Hepatic stellate cell (primary cell): ENCODE measurements around the gene CPNE8.
"Not testable (repeated sequence)": the region's sequence is repeated elsewhere in the genome, so short reads cannot be mapped to it uniquely, and the experiment has no call there.

Experiments used
- DNase-seq: peaks from one replicate; pipeline ENCODE4 v3.0.0; 2011; ENCODE audit warnings: low spot score

The CPNE8 gene

GRCh38 chr12:38825006-38825405 is 80.4 kb downstream of the CPNE8 start:
- no peak for DNase-seq

- DNase-seq: no peak
Measured at GRCh38 chr12:38823738-38824137, 81.7 kb downstream of the CPNE8 start.

- DNase-seq: no peak
Measured at GRCh38 chr12:38823314-38823713, 82.1 kb downstream of the CPNE8 start.

DNA sequence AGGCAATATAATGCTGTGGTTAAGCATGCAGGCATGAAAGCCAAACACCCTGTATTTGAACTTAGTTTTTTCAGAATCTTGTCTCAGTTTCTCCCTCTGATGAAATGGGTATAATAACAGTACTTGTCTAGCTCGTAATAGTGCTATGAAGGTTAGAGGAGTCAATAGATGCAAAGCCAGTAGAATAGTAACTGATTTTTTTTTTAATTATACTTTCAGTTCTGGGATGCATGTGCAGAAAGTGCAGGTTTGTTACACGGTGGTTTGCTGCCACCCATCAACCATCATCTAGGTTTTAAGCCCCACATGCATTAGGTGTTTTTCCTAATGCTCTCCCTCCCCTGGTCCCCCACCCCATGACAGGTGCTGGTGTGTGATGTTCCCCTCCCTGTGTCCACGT is 87.4 kb downstream of the CPNE8 start:
- DNase-seq: no peak

DNA sequence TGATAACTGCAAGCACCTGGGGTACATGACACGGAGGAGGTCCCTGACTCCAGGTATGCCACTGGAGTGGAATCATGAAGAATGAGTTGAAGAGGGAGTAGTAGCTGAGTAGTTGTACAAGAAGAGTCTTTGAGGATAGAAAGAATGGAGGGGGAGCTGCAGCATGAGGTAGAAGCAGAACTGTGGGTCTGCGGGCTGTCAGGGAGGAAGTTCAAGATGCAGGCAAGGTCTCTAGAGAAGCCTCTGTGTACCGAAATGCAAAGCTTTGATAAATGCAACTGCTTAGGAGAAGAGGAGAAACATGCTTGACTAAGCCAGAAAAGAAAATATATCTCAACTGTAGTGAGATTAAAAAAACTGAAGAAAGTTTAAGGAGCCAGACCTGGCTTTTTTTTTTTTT is 91.5 kb downstream of the CPNE8 start:
- DNase-seq: no peak

- no peak for DNase-seq
Measured at GRCh38 chr12:38811814-38812356, 93.5 kb downstream of the CPNE8 start.

DNA sequence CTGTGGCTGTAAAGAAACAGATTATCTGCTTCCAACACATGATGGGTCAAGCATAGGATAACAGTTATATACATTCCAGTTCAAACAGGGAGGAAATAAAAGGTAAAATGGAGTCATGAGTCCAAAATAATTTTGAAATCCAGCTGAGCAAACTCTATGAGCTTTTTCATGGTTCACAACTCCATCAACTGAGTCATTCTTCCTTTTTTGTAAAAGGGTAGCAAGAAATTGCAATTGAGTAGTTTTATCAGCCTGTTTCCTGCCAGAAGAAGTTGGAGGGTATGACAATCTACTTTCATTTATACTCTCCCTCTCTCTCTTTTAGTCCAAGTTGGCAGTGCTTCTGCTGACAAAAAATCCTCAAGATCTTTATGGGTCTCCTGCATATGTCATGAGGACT is 95.6 kb downstream of the CPNE8 start:
- DNase-seq: no peak

DNA sequence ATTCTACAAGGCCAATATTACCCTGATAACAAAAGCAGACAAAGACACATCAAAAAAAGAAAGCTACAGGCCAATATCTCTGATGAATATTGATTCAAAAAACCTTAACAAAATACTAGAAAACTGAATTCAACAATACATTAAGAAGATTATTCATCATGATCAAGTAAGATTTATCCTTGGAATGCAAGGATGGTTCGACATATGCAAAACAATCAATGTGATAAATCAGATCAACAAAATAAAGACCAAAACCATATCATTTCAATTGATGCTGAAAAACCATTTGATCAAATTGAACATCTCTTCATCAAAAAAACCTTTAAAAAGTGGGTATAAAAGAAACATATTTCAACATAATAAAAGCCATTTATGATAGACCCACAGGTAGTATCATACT is 117.3 kb downstream of the CPNE8 start:
- DNase-seq: no peak

DNA sequence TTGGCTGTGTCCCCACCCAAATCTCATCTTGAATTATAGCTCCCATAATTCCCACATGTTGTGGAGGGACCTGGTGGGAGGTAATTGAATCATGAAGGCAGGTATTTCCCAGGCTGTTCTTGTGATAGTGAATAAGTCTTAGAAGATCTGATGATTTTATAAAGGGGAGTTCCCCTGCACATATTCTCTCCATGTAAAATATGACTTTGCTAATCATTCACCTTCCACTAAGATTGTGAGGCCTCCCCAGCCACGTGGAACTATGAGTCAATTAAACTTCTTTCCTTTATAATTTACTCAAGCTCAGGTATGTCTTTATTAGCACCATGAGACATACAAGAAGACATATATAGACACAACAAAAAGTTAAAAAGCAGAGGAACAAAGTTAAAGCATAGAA is 120.0 kb downstream of the CPNE8 start:
- DNase-seq: no peak

DNA sequence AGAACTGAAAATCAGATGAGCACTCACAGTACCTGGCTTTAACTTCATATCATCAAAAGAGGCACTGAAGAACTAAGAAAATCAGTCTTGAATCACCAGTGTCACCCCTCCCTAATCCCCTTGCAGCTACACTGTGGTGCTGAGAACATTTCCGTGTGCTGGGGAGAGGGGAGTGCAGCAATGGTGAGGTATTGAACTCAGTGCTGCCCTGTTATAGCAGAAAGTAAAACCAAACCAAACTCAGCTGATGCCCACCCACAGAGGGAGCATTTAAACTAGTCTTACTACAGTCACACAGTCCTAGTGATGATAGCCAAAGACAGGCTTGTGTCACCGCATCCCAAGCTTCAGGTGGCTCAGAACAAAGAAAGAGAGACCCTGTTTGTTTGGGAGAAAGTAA is 122.1 kb downstream of the CPNE8 start:
- DNase-seq: no peak

- no peak for DNase-seq
Measured at GRCh38 chr12:38782359-38782758, 123.0 kb downstream of the CPNE8 start.

DNA sequence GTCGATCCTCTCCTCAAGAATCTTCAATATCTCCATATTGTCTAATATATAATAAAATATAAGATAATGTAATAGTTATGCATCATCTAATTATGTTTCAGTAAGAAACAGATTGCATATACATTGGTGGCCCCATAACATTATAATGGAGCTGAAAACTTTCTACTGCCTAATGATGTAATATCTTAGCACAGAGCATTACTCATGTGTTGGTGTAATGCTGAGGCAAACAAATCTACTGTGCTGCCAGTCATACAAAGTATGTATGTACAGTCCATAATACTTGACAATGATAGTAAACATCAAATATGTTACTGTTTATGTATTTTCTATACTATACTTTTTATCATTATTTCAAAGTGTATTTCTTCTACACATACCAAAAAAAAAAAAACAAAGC is 128.7 kb downstream of the CPNE8 start:
- no peak for DNase-seq

- no peak for DNase-seq
Measured at GRCh38 chr12:38775457-38775856, 129.9 kb downstream of the CPNE8 start.

GRCh38 chr12:38772437-38772836 is 133.0 kb downstream of the CPNE8 start:
- no peak for DNase-seq

- DNase-seq: no peak
Measured at GRCh38 chr12:38771871-38772270, 133.5 kb downstream of the CPNE8 start.

GRCh38 chr12:38761636-38762342 is 143.6 kb downstream of the CPNE8 start:
- DNase-seq: no peak

GRCh38 chr12:38761111-38761510 is 144.3 kb downstream of the CPNE8 start:
- no peak for DNase-seq

DNA sequence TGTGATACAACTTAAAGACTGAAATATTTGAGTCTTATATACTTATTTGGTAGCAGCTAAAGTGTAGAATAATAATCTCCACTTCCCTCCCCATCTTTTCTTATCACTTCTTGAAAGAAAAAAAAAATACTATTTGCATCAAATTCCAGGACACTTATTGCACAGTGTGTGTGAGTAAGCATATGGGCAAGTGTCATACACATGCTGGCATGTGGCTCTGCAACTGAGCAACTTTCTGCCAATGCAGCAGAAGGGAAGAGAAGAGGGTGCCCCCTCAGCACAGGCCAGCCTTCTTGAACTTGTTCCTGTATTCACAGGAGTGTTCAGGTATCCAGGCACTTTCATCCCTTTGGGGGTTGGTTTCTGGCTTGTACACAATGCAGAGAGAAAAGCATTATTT is 145.8 kb downstream of the CPNE8 start:
- no peak for DNase-seq

DNA sequence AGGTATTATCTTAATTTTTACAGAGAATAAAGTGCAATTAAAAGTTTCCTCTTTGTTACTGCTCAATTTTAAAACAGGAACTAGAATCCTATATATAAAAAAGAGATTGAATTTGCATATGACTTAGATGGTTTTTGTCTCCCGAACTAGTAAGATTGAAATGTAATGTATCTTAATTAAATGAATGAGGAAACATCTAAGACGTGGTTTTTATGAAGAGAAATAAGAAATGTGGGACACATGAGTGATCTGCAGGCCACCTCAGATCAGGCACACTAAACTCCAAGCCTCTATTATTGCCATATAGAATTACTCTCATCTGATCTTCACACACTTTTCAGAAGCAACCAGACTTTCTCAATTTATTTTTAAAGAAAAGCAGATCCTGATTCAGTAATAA is 158.6 kb downstream of the CPNE8 start:
- no peak for DNase-seq

GRCh38 chr12:38745601-38746000 is 159.8 kb downstream of the CPNE8 start:
- no peak for DNase-seq

- DNase-seq: no peak
Measured at GRCh38 chr12:38744041-38744440, 161.3 kb downstream of the CPNE8 start.

- not testable (repeated sequence) for DNase-seq
Measured at GRCh38 chr12:38742496-38742895, 162.9 kb downstream of the CPNE8 start.

GRCh38 chr12:38736821-38737220 is 168.6 kb downstream of the CPNE8 start:
- DNase-seq: no peak

GRCh38 chr12:38732761-38733160 is 172.6 kb downstream of the CPNE8 start:
- DNase-seq: no peak
